SU-DHL-6 (cell line): Measurements from ENCODE around the gene CDKL5.

Source experiments
- H2AFZ ChIP-seq: fragments of 200-600 bp; sonication (generic); 2 replicates; pipeline ENCODE4 v1.6.1; 2014; ENCODE audit warnings: low read depth, mild to moderate bottlenecking, moderate library complexity, mixed read lengths, antibody characterized with exemption, low read length; ENCODE audit not compliant: severe bottlenecking
- H3F3A ChIP-seq: fragments of 200-600 bp; shearing (Covaris generic); 2 replicates; pipeline ENCODE4 v1.6.0; 2016; ENCODE audit warnings: antibody characterized with exemption, mild to moderate bottlenecking; ENCODE audit not compliant: insufficient read depth
- H3K27ac ChIP-seq: fragments of 200-600 bp; sonication (generic); 2 replicates; pipeline ENCODE4 v1.5.1; 2016; ENCODE audit warnings: low read depth, mild to moderate bottlenecking, low read length, moderate library complexity, mixed read lengths
- H3K27me3 ChIP-seq: fragments of 200-600 bp; sonication (generic), shearing (Covaris generic); 2 replicates; pipeline ENCODE4 v1.6.0; 2014; ENCODE audit warnings: mild to moderate bottlenecking, low read length
- H3K36me3 ChIP-seq: fragments of 200-600 bp; sonication (generic); 2 replicates; pipeline ENCODE4 v1.6.1; 2014; ENCODE audit warnings: mild to moderate bottlenecking, low read length, mixed read lengths
- H3K4me2 ChIP-seq: fragments of 300-600, 200-600 bp; shearing (Covaris generic), sonication (generic); 2 replicates; pipeline ENCODE4 v1.6.0; 2014; ENCODE audit warnings: low read length, low read depth, mild to moderate bottlenecking; ENCODE audit not compliant: poor library complexity, severe bottlenecking
- H3K4me3 ChIP-seq: fragments of 200-600 bp; sonication (generic); 2 replicates; pipeline ENCODE4 v1.5.1; 2014; ENCODE audit warnings: antibody characterized with exemption, low read length, mild to moderate bottlenecking, mixed read lengths; ENCODE audit not compliant: insufficient read depth, poor library complexity, severe bottlenecking
- H3K79me2 ChIP-seq: fragments of 200-600 bp; sonication (generic); 2 replicates; pipeline ENCODE4 v1.6.1; 2014; ENCODE audit warnings: mild to moderate bottlenecking, low read length, moderate library complexity; ENCODE audit not compliant: insufficient read depth
- H3K9ac ChIP-seq: fragments of 200-600 bp; sonication (generic); 2 replicates; pipeline ENCODE4 v1.7.0; 2014; ENCODE audit warnings: mild to moderate bottlenecking, low read length
- H3K9me2 ChIP-seq: fragments of 200-600 bp; sonication (generic); replicated peaks from 2 replicates; pipeline ENCODE4 v1.6.1; 2014; ENCODE audit warnings: low read length; ENCODE audit not compliant: insufficient read depth
- H3K9me3 ChIP-seq: fragments of 200-600 bp; sonication (generic); 2 replicates; pipeline ENCODE4 v1.6.1; 2014; ENCODE audit warnings: low read length, mixed read lengths; ENCODE audit not compliant: insufficient read depth
- H4K20me1 ChIP-seq: fragments of 200-600 bp; sonication (generic); 2 replicates; pipeline ENCODE4 v1.6.1; 2014; ENCODE audit warnings: low read depth, mild to moderate bottlenecking, antibody characterized with exemption, low read length, moderate library complexity, mixed read lengths
- EZH2phosphoT487 ChIP-seq: fragments of 200-600 bp; sonication (generic), shearing (Covaris generic); conservative IDR thresholded peaks from 2 replicates; pipeline ENCODE4 v1.6.1; 2018; ENCODE audit warnings: mild to moderate bottlenecking, antibody characterized with exemption, low read length, moderate library complexity, mixed read lengths
- TF ChIP-seq, protein P1 (sequence below): fragments of 200-600 bp; sonication (generic); IDR thresholded peaks from one replicate; pipeline ENCODE4 v1.5.1; 2017; ENCODE audit warnings: antibody characterized with exemption, mild to moderate bottlenecking, low read length, moderate library complexity; ENCODE audit not compliant: insufficient read depth, poor library complexity, severe bottlenecking

CDKL5 gene

DNA sequence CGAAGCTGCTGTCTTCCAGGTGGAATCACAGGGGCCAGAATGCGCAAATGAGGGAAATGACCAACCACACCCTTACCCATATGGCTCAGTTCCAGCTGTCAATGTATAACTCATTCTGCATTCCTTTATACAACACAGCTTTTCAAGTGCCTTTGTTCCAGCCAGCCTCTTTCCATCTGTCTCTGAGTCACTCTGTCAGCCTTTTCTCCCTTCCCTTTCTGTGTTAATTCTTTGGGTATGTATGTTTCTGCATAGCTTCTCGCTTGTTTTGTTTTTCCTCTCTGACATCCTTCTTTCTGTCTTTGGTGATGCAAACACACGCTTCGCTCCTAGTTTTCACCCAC is 192.0 kb downstream of the CDKL5 start:
- Histone ChIP-seq H3K9me2 (no peaks in the 10 kb centered on the region), H4K20me1 (no peaks in the 10 kb centered on the region), H3K9ac (no peak overlapping the region), H3K4me2 (no peak overlapping the region), H3K27ac (no peak overlapping the region), H3K36me3 (no peaks in the 10 kb centered on the region), H3K79me2 (no peaks in the 10 kb centered on the region), H3K27me3 (no peaks in the 10 kb centered on the region), H3K4me3 (no peak overlapping the region), H2AFZ (no peak overlapping the region), H3K9me3 (no peaks in the 10 kb centered on the region), H3F3A (no peaks in the 10 kb centered on the region)
- no peak for TF ChIP-seq EZH2phosphoT487
- TF ChIP-seq, protein P1, sequence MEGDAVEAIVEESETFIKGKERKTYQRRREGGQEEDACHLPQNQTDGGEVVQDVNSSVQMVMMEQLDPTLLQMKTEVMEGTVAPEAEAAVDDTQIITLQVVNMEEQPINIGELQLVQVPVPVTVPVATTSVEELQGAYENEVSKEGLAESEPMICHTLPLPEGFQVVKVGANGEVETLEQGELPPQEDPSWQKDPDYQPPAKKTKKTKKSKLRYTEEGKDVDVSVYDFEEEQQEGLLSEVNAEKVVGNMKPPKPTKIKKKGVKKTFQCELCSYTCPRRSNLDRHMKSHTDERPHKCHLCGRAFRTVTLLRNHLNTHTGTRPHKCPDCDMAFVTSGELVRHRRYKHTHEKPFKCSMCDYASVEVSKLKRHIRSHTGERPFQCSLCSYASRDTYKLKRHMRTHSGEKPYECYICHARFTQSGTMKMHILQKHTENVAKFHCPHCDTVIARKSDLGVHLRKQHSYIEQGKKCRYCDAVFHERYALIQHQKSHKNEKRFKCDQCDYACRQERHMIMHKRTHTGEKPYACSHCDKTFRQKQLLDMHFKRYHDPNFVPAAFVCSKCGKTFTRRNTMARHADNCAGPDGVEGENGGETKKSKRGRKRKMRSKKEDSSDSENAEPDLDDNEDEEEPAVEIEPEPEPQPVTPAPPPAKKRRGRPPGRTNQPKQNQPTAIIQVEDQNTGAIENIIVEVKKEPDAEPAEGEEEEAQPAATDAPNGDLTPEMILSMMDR: no peak

DNA sequence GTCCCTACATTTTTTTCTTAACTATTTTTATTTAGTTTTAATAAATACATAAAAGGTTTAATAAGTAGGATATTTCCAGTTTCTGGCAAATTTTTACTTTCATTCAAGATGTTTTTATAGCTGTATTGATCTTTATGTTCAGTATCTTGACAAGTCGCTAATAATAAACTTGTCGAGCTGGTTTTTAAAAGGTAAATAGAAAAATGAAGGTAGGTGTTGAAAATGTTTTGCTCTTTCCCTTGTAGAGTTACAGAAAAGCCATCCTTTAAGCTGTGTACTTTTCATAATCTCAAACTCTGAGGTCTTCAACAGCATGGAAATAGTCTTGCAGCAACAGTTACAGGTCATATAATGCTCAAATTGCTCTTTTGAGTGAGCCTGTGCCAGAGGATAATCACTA is 193.9 kb downstream of the CDKL5 start:
- Histone ChIP-seq H2AFZ (no peak overlapping the region), H3K27me3 (no peaks in the 10 kb centered on the region), H3F3A (no peaks in the 10 kb centered on the region), H4K20me1 (no peaks in the 10 kb centered on the region), H3K9me2 (no peaks in the 10 kb centered on the region), H3K4me2 (no peak overlapping the region), H3K9me3 (no peaks in the 10 kb centered on the region), H3K27ac (no peak overlapping the region), H3K36me3 (no peaks in the 10 kb centered on the region), H3K4me3 (no peak overlapping the region), H3K79me2 (no peaks in the 10 kb centered on the region), H3K9ac (no peak overlapping the region)
- no peak for TF ChIP-seq EZH2phosphoT487
- TF ChIP-seq, protein P1: no peak

DNA sequence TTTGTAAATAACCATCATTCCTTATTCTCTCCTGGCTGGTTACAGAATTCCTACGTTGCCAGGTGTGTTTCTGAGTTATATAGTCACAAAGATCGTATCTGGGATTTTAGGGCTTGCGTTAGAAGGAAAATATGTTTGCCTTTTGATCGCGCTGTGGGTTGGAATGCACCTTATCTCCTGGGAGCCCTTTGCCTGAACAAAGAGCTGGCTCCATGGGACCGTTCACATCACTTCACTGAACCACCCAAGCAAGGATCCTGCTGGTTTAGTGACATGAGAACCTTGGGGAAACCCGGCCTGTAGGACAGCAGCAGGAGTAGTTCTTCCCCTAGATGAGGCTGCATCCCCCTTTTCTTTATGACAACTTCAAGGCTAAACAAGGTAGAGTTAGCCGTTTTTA is 194.9 kb downstream of the CDKL5 start:
- H3K4me2 ChIP-seq: no peak overlapping the region
- no peaks in the 10 kb centered on the region for H3F3A ChIP-seq
- no peaks in the 10 kb centered on the region for H3K9me2 ChIP-seq
- H3K36me3 ChIP-seq: no peaks in the 10 kb centered on the region
- no peak overlapping the region for H3K27ac ChIP-seq
- H2AFZ ChIP-seq: no peak overlapping the region
- no peak overlapping the region for H3K4me3 ChIP-seq
- H3K27me3 ChIP-seq: no peaks in the 10 kb centered on the region
- no peaks in the 10 kb centered on the region for H3K9me3 ChIP-seq
- no peak overlapping the region for H3K9ac ChIP-seq
- no peaks in the 10 kb centered on the region for H3K79me2 ChIP-seq
- TF ChIP-seq EZH2phosphoT487: no peak
- TF ChIP-seq, protein P1: no peak
- H4K20me1 ChIP-seq: no peaks in the 10 kb centered on the region

DNA sequence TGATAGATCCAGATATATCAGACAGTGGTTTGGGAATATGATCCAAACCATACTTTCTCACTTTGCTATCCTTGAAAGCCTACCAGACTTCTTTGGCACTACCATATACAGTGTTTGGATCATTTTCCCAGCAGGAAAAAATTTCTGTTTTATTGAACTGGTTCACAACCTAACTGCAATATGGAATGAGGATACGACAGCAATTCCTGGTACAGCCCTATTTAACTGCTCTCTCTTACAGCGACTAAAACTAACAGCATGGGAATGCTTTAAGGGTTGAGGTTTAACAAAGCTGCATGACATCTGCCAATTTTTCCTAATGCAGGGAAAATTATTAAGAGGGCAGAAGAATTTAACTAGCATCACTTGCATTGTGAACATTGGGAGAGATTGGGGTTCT is 199.2 kb downstream of the CDKL5 start:
- Histone ChIP-seq H3K79me2 (no peaks in the 10 kb centered on the region), H4K20me1 (no peaks in the 10 kb centered on the region), H2AFZ (no peak overlapping the region), H3K4me3 (no peak overlapping the region), H3K9ac (no peak overlapping the region), H3K27ac (no peak overlapping the region), H3K9me3 (no peaks in the 10 kb centered on the region), H3K4me2 (no peak overlapping the region), H3K36me3 (no peaks in the 10 kb centered on the region), H3F3A (no peaks in the 10 kb centered on the region), H3K9me2 (no peaks in the 10 kb centered on the region), H3K27me3 (no peaks in the 10 kb centered on the region)
- TF ChIP-seq, protein P1: no peak
- TF ChIP-seq EZH2phosphoT487: no peak
